ENCODE measurements around the gene SLC4A8.

The SLC4A8 gene

DNA sequence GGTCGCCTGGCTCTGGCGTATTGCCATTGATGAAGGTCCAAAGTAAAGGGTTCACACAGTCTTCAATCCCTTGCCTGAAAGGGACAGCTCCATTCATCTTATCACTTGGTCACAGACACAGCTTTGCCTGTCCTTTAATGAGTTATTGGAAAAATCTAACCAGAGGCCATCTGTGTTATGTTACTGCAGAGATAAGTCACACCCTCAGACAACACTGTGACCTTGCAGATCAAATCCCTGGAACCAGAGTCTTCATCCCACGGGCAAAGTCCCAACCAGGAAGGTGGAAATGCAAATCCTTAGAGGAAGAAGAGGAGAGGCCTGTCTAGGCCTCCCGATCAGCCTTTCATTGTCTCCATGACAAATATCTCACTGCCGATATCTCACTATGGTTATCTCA is 98.1 kb downstream of the SLC4A8 start:
- TF ChIP-seq, protein P1, sequence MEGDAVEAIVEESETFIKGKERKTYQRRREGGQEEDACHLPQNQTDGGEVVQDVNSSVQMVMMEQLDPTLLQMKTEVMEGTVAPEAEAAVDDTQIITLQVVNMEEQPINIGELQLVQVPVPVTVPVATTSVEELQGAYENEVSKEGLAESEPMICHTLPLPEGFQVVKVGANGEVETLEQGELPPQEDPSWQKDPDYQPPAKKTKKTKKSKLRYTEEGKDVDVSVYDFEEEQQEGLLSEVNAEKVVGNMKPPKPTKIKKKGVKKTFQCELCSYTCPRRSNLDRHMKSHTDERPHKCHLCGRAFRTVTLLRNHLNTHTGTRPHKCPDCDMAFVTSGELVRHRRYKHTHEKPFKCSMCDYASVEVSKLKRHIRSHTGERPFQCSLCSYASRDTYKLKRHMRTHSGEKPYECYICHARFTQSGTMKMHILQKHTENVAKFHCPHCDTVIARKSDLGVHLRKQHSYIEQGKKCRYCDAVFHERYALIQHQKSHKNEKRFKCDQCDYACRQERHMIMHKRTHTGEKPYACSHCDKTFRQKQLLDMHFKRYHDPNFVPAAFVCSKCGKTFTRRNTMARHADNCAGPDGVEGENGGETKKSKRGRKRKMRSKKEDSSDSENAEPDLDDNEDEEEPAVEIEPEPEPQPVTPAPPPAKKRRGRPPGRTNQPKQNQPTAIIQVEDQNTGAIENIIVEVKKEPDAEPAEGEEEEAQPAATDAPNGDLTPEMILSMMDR (IDR thresholded peaks at IDR 0.05; ENCODE audit: low read depth, low read length, missing control alignments) = no peak
- in situ Hi-C loops (cut with HindIII; ENCODE audit: low sequenced_read_pairs) = no loop called here
- no peak overlapping the region for H3K4me3 ChIP-seq (ENCODE audit: low read depth, low read length)
- DNase-seq (ENCODE audit: low read depth) = no peak

DNA sequence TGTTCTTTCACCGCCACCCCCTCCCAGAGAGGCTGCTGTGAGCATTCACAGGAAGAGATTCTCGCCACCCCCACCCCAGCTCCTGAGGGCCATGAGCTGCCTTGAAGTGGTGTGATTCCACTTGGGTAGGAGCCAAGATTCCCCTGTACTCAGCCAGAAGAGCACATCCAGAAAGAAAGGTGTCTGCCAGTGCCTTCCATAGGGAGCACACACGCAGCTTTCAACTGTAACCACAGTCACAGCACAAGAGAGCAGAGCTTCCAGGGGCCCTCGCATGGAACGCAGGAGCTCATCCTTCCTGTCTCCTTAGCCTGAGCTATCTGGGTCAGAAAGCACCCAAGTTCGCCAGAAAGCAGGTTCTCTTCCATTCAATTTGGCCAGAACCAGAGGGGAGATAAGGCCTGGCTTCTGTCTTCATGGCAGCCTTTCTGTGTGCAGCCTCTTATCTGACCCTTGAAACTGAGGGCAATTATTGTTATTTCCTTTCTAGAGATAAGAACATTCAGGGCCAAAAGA is 99.8 kb downstream of the SLC4A8 start:
- no peak overlapping the region for H3K4me3 ChIP-seq (ENCODE audit: low read depth, low read length)
- in situ Hi-C loops (cut with HindIII; ENCODE audit: low sequenced_read_pairs) = no loop called here
- DNase-seq (ENCODE audit: low read depth) = no peak
- TF ChIP-seq, protein P1 (IDR thresholded peaks at IDR 0.05; ENCODE audit: low read depth, low read length, missing control alignments) = no peak

DNA sequence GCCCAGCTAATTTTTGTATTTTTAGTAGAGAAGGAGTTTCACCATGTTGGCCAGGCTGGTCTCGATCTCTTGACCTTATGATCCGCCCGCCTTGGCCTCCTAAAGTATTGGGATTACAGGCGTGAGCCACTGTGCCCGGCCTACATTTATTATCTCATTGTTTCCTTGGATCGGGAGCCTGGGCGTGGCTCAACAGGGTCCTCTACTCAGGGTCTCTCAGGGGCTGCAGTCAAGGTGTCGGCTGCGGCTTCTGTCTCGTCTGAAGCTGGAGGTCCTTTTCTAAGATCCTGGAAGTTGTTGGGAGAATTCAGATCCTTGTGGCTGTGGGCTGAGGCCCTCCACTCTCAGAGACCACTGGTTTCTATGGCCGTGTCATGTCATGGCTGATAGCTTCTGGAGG is 100.9 kb downstream of the SLC4A8 start:
- in situ Hi-C loops (cut with HindIII; ENCODE audit: low sequenced_read_pairs) = no loop called here
- DNase-seq (ENCODE audit: low read depth) = no peak
- H3K4me3 ChIP-seq (ENCODE audit: low read depth, low read length) = no peak overlapping the region
- TF ChIP-seq, protein P1 (IDR thresholded peaks at IDR 0.05; ENCODE audit: low read depth, low read length, missing control alignments) = no peak

DNA sequence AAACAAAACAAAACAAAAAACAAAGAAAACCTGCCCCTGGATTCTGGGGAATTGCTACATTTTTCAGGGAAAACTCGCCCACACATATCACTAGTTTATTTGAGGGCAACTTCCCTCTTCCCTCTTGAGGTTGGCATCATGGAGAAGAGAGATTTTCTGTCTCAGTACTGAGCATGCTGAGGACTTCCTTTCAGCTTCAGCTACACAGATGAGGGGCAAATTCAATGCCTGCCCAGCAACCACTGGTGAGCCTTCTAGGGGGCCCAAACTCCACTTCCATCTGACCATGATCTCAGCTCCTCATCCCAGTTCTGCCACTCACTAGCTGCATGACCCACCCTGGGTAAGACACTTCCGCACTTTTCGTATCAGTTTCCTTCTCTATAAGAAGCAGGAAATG is 103.3 kb downstream of the SLC4A8 start:
- no peak for DNase-seq (ENCODE audit: low read depth)
- no peak overlapping the region for H3K4me3 ChIP-seq (ENCODE audit: low read depth, low read length)
- TF ChIP-seq, protein P1 (IDR thresholded peaks at IDR 0.05; ENCODE audit: low read depth, low read length, missing control alignments) = no peak
- in situ Hi-C loops (cut with HindIII; ENCODE audit: low sequenced_read_pairs) = no loop called here

DNA sequence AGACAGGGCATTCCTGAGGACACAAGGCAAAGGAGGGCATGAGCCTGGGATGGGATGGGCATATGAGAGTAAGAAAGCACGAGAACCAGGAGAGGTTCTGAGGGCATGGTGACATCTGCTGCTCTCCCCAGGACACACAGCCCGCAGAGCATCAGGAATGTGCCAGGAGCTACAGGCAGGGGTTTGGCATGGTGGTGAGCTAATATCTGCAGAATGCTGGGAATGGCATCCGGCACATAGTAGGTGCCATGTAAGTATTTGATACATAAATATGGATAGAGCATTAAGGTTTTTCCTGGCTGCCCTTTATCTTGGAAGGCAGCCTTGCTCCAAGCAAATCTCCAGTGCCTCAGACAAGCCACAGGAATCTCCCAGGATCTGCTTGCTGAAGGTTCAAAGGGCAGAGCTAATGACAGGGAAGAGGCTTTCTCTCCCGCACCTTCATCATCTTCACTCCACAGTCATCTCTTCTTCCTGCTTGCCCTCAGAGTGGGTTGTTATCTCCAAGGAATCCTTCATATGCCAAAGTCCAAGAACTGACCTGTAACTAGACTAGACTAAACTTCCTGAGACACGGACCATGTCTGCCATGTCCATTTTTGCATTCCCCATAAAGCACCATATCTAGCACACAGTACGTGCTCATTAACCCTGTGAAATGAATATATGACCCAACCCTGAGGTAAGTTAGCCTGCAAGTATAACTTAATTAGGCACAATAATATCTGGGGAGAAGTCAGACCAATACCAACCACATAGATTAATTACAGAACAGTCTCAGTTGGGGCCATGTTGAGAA is 104.4 kb downstream of the SLC4A8 start:
- TF ChIP-seq, protein P1 (IDR thresholded peaks at IDR 0.05; ENCODE audit: low read depth, low read length, missing control alignments) = no peak
- no peak overlapping the region for H3K4me3 ChIP-seq (ENCODE audit: low read depth, low read length)
- in situ Hi-C loops (cut with HindIII; ENCODE audit: low sequenced_read_pairs) = no loop called here
- no peak for DNase-seq (ENCODE audit: low read depth)

DNA sequence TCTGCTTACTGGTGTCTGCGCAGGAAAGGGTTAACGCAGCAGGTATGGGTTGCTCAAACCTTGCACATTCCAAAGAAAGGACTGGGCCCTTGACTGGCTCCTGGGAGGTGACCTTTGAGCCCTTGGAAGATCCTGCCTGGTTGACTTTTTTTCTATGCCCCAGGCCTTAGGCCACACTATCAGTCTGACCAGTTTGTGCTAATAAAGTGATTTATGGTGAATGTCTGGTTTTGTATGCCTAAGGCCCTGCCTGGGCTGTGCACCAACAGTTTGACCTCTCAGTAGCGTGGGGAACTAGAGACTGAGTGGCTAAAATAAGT is 105.0 kb downstream of the SLC4A8 start:
- TF ChIP-seq, protein P1 (IDR thresholded peaks at IDR 0.05; ENCODE audit: low read depth, low read length, missing control alignments) = no peak
- DNase-seq (ENCODE audit: low read depth) = no peak
- in situ Hi-C loops (cut with HindIII; ENCODE audit: low sequenced_read_pairs) = no loop called here
- no peak overlapping the region for H3K4me3 ChIP-seq (ENCODE audit: low read depth, low read length)
